Measurements from ENCODE around the gene ACOT13.

ACOT13 gene

GRCh38 chr6:24646771-24647170 lies 20.1 kb upstream of the ACOT13 start:
- DNase-seq (ENCODE audit: low spot score), result no peak

GRCh38 chr6:24648276-24648675 lies 18.6 kb upstream of the ACOT13 start:
- TF ChIP-seq CTCF (IDR thresholded peaks at IDR 0.05; ENCODE audit: extremely low read depth, insufficient read depth, missing control alignments), result no peak
- no peak for DNase-seq (ENCODE audit: low spot score)
- in situ Hi-C loops (cut with MboI; ENCODE audit: low pct_unique_long_range_greater_than_20kb, low sequenced_read_pairs, unreplicated experiment), result no loop called here

More at GRCh38 chr6:24646771-24647170, 20.1 kb upstream of the ACOT13 start:
- TF ChIP-seq CTCF (IDR thresholded peaks at IDR 0.05; ENCODE audit: extremely low read depth, insufficient read depth, missing control alignments), result no peak
- in situ Hi-C loops (cut with MboI; ENCODE audit: low pct_unique_long_range_greater_than_20kb, low sequenced_read_pairs, unreplicated experiment), result no loop called here

GRCh38 chr6:24649691-24650090 lies 17.2 kb upstream of the ACOT13 start:
- no peak for TF ChIP-seq CTCF (IDR thresholded peaks at IDR 0.05; ENCODE audit: extremely low read depth, insufficient read depth, missing control alignments)
- in situ Hi-C loops (cut with MboI; ENCODE audit: low pct_unique_long_range_greater_than_20kb, low sequenced_read_pairs, unreplicated experiment), result no loop called here
- DNase-seq (ENCODE audit: low spot score), result no peak

GRCh38 chr6:24650365-24650764 lies 16.5 kb upstream of the ACOT13 start:
- TF ChIP-seq CTCF (IDR thresholded peaks at IDR 0.05; ENCODE audit: extremely low read depth, insufficient read depth, missing control alignments), result no peak
- DNase-seq (ENCODE audit: low spot score), result no peak
- in situ Hi-C loops (cut with MboI; ENCODE audit: low pct_unique_long_range_greater_than_20kb, low sequenced_read_pairs, unreplicated experiment), result no loop called here

GRCh38 chr6:24655215-24655614 lies 11.7 kb upstream of the ACOT13 start:
- DNase-seq (ENCODE audit: low spot score), result no peak
- TF ChIP-seq CTCF (IDR thresholded peaks at IDR 0.05; ENCODE audit: extremely low read depth, insufficient read depth, missing control alignments), result no peak
- in situ Hi-C loops (cut with MboI; ENCODE audit: low pct_unique_long_range_greater_than_20kb, low sequenced_read_pairs, unreplicated experiment), result no loop called here

GRCh38 chr6:24658573-24659560 lies 8.0 kb upstream of the ACOT13 start:
- DNase-seq (ENCODE audit: low spot score), result no peak
- TF ChIP-seq CTCF (IDR thresholded peaks at IDR 0.05; ENCODE audit: extremely low read depth, insufficient read depth, missing control alignments), result no peak
- in situ Hi-C loops (cut with MboI; ENCODE audit: low pct_unique_long_range_greater_than_20kb, low sequenced_read_pairs, unreplicated experiment), result no loop called here

Measured in GM13977 (cell line).